HG02623 (cell line): Measurements from ENCODE around the gene TMEM161B.
"Not testable (repeated sequence)": the region's sequence is repeated elsewhere in the genome, so short reads cannot be mapped to it uniquely, and the experiment has no call there.

Experiments used
- ATAC-seq: cut with Tn5 transposase; IDR thresholded peaks from one replicate; pipeline ENCODE4 v1.9.1; 2021; ENCODE audit warnings: moderate library complexity; ENCODE audit not compliant: unreplicated experiment

The TMEM161B gene

DNA sequence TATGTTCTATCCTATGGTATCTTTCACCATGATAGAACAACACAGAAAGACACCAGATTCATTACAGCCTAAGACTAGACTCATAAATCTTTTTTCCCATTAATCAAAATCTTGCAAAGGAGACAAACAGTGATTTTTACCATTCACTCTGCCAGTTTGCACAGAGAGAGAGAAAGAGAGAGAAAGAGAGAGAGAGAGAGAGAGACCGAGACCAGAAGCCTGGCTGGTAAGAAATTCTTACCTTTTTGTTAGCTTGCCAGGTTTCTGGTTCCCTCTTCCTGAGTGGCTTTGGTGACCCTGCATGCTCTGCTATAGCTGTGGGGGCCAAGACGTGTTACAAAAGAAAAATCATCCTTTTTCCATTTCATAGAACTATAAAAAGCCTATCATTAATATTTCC, 18.6 kb downstream of the TMEM161B start:
- no peak for ATAC-seq

DNA sequence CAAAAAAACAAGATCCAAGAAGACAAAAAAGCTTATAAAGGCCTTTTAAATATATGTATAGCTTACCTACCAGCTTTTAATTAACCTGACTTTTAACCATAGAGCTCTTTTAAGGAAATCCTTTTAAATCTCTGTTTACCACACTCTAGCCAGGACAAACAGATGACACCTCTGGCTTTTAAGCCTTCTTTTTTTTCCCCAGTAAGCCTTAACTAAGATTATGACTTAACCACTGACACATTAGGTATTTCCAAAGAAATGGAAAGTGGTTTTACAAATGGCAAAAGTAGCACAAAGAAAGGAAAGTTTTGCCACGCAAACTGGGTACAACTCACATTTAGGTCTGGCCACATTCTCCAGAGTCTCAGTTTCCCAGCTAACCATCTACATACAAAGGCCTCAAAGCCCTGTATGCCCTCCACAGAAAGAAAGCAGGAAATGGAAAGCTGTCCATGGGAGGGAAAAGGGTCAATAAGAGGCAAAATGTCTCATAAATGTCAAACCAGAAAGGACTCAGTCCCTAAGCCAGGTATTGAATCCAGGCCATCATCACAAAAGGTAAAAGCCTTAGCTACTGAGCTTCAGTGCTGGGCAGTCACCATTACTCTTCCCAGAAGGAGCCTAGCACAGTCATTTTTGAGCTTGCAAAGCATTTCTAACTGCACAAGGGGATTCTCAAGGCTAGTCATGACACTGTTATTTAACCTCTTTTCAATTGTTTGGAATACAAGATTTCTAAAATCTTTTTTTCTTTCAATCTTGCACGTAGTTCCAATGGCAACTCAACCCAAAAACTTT, 19.7 kb downstream of the TMEM161B start:
- ATAC-seq = no peak

DNA sequence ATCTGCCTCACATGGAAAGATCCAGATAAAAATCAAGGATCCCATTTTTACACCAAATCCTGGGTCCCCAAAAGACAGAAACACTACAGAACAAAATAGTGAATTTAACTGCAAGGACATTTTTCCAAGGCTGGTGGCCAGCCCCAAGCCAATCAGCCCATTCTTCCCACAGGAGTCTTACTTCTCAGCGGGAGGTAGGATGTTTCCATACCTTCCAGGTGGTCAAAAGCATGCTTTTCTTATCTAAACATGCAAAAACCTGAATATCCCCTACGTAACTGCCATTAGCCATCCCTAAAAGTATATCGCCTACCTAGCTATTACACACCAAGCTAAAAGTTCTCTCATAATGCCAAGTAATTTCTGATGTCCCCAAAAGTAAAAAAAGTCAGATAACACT, 20.6 kb downstream of the TMEM161B start:
- no peak for ATAC-seq

DNA sequence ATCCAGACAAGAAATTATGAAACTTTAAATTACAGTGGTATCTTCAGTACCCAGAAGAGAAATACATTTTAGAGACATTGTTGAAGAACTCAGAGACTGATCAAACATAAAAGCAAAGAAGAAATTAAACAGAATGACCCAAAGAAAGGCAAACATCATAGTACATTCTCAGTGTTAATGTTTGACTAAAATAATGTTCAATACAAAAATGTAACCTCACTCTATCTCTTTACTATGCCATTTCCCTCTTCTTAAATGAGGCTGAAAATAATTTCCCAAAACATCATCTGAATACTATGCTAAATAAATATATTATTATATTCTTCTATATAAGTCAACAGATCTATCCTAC, 22.8 kb downstream of the TMEM161B start:
- ATAC-seq = no peak

DNA sequence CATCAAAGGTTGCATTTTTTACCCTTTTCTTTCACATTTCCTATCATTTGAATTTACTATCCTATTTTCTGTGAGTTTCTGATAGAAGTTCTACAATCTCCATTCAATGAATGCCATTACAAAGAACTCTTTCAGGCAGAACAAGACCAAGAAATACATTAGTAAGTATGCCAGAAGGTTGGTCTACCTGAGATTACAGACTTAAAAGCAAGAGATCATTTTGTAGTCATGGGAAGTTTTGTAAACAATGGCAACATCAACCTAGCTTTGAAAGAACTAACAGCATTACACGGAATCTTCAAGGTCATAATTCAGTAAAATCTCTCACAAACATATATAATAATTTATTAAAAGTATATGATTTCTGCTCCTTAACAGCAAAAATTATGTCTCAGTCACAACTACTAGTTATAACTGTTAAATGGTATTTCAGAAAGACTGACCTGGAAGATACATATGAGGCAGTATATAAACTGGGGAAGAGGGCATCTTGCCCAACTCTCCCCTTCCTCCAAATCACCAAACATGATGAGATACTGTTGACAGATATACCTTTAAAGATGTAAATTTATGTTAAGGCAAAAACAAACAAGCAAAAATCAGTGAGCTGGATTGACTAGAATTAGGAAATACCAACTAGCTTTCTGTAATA, 23.3 kb downstream of the TMEM161B start:
- ATAC-seq = no peak

DNA sequence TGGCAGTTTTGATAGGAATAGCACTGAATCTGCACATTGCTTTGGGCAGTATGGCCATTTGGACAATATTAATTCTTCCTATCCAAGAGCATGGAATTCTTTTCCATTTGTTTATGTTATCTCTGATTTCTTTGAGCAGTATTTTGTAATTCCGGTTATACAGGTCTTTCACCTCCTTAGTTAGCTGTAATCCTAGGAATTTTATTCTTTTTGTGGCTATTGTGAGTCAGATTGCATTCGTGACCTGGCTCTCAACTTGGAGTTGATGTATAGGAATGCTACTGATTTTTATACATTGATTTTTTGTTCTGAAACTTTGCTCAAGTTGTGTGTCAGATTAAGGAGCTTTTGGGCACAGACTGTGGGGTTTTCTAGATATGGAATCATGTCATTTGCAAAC, 24.0 kb downstream of the TMEM161B start:
- ATAC-seq = no peak

DNA sequence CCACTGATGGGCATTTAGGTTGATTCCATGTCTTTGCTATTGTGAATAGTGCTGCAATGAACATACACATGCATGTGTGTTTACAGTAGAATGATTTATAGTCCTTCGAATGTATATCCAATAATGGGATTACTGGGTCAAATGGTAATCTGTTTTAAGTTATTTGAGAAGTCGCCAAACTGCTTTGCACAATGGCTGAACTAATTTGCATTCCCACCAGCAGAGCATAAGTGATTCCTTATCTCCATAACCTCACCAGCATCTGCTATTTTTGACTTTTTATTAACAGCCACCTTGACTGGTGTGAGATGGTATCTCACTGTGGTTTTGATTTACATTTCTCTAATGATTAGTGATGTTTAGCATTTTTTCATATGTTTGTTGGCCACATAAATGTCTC, 25.2 kb downstream of the TMEM161B start:
- not testable (repeated sequence) for ATAC-seq

DNA sequence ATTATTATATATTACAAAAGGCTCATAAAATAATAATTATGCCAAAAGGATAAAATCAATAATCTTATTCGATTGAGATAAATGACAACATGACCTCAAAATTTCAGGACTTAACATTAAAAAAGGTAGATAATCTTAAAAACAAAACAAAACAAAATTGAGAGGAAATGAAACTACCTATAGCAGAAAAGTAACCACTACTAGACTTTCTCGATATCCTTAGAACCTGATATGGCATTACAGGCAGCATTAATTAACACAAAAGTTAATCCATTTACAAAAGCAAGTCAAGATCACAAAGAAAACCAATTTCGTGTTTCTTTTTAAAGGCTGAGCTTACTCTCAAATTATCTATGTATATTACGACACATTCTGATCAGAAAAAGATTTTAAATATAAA, 29.9 kb downstream of the TMEM161B start:
- no peak for ATAC-seq

DNA sequence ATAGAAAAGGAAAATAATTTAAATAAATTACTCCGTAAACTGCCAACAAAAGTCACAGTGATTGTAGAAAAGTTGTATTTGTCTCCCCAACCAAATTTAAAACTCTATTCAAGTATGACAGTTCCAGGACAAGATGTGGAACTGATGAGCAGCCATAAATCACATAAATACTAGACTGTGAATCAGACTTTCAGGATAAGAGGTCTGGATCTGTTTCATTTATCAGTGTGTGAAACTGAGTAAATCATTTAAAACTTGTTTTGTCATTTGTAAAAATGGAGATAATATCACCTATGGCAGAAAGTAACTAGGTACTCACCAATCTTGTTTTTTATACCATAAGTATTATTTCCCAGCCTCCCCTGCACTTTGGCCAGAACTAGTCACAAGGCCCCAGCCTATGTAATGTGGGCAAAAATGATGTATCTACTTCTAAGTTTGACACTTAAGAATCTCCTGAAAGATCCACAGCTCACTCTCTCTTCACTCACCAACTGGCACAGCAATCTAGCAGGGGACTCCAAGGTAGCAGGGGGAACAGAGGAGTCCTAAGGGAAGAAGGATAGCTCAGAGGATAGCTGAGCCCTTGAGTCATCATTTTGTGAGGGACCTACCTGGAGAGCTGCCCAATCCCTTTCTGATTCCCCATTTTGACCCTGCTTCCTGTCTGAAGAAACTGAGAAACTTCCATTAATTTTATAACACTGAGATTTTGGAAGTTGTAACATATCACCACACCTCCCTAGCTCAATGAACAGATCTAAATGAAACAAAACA, 31.6 kb downstream of the TMEM161B start:
- ATAC-seq = no peak

DNA sequence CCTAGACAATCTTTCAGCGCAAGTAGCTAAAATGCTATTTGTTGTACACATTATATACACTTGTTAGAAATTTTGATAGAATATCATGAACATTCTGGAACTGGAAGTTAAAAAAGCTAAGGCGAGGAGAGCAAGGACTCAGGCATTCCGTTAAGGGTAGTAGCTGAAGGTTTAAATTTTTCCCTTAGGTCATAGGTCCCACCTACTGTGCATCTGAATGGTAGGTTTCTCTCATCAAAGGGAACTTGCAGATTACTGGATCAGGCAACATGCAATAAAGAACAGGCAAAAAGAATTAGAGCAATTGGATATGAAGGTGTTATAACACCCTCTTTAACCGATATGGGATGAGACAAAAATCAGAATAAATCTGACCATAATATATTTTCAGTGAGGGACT, 32.8 kb downstream of the TMEM161B start:
- no peak for ATAC-seq

DNA sequence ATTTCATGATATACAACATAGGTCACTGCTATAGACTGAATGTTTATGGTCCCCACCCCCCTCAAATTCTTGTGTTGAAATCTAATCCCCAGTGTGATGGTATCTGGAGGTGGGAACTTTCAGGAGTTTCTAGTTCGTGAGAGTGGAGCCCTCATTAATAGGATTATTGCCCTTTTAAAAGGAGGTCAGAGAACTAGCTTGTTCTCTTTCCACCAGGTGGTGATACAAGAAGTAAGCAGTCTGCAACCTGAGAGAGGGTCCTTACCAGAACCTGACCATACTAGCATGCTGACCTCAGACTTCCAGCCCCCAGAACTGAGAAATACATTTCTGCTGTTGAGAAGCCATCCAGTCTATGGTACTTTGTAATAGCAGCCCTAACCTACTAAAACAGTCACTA, 33.3 kb downstream of the TMEM161B start:
- ATAC-seq = no peak

DNA sequence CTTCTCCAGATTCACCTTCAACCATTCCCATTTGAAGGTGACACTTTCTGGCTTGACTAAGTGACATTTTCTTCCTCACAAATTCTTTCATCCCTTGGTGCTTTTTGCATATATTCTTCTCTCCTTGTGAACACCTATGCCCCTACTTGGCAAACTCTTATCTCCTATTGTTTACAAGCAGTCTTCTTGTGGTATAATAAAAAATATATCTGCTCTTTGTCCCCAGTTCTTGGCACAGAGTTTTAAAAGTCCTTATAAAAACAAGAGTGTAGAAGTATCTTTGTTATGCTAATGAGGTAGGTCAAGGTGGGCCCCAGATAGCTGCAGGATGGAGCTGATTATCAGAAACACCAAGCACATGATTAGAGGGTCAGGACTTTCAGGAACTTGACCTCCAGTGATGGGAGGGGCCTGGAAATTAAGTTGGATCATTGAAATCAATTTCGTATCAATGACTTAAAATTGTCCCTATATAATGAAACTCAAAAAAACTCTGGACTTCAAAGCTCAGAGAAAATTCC, 38.0 kb downstream of the TMEM161B start:
- ATAC-seq = no peak

DNA sequence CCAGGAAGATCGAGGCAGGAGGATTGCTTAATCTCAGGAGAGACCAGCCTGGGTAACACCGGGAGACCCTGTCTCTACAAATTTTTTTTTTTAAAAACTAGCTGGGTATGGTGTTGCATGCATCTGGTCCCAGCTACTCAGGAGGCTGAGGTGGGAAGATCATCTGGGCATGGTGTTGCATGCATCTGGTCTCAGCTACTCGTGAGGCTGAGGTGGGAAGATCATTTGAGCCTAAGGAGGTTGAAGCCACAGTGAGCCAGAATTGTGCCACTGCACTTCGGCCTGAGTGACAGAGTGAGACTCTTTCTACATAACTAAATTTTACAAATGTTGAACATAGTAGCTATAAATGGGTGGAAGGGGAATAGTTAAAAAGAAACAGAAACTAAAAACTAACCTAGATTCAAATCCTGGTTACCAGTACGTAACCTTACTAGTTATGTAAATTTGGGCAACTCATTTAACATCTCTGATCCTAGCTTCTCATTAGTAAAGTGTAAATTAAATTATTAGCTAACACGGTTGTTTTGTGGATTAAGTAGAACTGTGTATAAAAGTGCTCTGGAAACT, 41.7 kb downstream of the TMEM161B start:
- peak; percentile 80 for ATAC-seq

DNA sequence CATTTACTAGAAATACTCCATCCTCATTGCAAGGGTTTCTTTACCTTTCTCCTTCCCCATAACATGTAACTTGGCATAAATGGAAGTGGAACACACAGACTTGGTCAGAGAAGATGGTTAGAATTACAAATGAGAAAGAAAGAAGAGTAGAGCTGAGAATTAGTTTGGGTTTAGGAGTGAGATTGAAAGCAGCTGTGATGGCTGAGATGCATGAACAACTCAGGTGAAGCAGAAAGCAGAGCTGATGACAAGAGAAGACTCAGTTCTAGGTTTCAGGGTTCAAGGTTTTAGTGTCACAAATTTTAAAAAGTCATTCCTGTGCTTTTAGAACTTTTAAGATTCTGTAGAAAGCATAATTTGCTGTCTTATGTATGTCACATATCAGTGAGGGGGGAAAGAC, 54.0 kb downstream of the TMEM161B start:
- ATAC-seq = peak; percentile 69

DNA sequence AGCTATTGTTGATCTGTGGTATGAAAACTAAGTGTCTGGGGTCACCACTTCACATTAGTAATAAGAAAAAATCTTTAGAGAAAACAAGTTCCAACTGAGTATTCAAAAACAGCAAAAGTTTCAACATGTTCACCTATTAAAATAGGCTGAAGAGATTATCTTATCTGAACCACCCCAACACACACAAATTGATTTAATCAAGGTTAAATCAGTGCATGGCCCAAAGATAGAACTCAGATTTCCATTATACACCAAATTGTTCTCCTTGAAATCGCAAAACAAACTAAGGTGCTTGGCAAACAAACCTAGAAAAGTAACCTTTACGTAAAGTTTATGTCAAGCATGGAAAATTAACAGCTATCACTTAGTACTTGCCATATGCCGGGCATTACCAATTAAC, 61.1 kb downstream of the TMEM161B start:
- no peak for ATAC-seq

DNA sequence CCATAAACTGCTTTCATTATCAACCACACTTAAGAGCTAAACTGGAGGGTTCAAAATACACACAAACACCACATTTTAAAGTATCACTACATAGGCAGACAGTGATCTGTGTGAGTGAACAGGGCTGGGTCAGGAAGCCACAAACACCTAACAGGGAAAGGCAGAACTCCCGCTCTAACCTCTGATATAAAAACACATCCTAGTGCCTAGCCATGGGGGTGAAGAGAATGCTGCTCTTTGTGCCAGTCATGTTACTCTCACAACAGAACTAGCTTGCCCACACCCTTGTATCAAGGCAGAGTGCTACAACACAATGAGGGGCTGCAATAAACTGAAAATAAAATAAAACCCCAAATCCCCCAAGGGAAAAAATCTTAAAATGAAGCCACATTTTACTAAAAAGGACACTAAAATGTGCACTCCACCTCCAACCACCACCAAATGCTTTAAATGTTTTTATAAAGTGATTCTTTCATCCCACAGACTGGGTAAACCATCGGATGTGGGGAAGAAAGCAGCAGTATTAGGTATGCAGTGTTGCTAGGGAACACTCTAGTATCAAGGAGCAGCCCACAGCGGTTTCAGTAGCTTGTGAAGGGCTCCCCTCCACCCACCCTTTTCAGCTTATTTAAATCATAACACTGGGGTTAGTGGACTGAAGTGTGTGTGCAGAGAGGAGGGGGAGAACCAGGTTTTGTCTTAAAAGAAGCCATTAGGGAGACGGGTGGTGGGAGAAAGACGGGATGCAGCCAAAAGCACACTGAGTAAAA, 64.5 kb downstream of the TMEM161B start:
- ATAC-seq = no peak

DNA sequence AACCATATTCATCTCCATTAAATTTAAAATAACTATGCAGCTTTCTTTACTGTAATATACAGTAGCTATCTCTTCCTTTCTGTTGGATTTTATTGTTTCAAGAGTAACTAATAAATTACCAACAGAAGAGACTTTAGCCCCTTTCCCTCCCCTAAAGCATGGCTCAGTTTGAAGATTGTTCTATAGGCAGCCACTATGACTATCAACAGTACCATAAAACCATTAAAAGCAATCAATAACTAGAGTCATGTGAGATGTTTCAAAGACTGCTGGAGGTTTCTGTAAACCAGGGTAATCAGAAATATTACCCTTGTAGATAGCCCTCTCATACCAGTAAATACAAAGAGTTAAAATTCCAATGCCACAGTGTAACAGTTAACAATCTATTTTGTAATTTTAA, 73.0 kb downstream of the TMEM161B start:
- ATAC-seq = no peak

DNA sequence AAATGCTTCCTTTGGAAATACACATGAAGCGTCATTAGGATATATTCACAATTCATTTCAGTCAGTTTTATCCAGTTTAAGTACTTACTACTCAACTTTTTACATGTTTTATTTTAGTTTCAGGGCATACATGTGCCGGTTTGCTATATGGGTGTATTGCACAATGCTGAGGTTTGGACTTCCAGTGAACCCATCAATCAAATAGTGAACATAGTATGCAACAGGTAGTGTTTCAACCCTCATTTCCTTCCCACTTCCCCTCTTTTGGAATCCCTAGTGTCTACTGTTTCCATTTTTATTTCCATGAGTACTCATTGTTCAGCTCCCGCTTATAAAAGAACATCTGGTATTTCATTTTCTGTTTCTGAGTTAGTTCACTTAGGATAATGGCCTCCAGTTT, 74.7 kb downstream of the TMEM161B start:
- no peak for ATAC-seq

DNA sequence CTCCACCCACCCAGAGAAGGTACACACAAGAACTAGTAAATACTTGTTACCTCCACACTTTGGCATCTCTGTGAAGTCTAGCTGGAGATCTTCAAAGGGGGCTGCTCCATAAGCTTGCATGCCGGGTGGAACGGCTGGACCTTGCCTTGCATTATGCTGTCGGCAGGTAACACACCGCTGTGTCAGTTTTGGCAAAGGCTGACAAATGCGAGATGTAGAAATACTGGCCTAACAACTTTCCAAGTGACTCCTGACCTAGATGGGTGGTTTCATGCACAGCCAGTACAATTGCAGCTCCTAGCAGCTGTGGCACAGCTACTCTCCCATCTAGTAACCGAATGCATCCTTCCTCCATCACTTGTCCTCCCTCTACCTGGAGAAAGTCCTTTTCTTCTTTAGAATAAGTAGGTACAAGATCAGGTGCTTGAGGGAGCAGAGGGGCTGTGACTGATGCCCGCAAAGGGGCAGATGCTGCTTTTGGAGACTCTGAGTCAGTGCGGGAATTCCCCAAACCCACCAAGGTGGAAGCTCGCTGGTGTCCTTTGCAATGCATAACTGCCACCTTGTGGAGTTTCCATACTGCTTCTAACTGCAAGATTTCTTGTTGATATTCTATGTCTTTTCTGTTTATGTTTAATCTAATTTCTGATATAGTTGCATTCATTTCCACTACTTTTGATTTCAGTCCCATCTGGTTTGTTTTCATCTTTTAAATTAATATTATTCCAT, 78.4 kb downstream of the TMEM161B start:
- ATAC-seq = no peak

DNA sequence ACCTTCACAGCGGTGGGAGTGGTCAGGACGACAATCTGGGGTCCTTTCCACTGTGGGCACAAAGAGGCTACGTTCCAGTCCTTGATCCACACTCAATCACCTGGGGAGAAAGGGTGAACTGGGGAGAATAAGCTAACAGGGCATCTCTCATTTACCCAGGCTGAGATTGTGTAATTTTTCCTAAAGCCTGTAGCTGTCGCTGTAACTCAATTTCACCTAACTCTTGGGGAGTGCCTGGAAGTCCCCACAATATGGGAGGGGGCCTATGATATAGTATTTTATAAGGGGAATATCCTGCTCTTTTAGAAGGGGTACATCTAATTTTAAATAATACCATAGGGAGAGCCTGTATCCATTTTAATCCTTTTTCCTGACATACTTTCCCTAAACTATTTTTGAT, 79.2 kb downstream of the TMEM161B start:
- not testable (repeated sequence) for ATAC-seq
